GM12872 (cell line): ENCODE data around the gene GBF1.
A peak's percentile ranks its signal among the peaks of the same experiment; 100 is the strongest.

Source experiments
- TF ChIP-seq, protein P1 (sequence below): IDR thresholded peaks from 3 replicates; pipeline ENCODE4 v1.5.1; 2011; ENCODE audit warnings: low read depth, mild to moderate bottlenecking, low read length, moderate library complexity; ENCODE audit not compliant: insufficient read depth

Gene GBF1

DNA sequence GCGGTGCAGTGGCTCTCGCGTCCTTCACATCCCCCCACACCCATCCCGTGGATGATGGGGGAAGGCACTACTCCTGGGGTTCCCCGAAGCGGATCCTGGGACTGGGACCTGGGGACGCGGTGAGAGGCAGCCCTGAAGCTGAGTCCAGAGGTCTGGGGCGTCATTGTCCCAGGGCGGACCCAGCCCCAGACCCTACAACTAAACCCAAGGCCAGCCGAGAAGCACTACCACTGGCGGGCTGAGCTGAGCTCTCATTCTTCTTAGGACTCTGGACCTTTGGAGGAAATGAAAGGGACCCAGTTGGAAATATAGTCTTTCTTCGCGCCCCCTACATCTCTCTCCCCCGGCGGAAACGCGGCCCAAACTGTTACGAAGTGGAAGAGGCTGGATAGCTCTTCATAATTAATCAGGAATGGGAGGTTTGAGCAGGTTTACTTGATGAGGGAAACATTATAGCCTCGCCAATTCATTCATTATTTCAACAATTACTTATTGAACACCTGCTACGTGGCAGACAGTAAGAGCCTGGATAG is 174.9 kb downstream of the GBF1 start:
- TF ChIP-seq, protein P1, sequence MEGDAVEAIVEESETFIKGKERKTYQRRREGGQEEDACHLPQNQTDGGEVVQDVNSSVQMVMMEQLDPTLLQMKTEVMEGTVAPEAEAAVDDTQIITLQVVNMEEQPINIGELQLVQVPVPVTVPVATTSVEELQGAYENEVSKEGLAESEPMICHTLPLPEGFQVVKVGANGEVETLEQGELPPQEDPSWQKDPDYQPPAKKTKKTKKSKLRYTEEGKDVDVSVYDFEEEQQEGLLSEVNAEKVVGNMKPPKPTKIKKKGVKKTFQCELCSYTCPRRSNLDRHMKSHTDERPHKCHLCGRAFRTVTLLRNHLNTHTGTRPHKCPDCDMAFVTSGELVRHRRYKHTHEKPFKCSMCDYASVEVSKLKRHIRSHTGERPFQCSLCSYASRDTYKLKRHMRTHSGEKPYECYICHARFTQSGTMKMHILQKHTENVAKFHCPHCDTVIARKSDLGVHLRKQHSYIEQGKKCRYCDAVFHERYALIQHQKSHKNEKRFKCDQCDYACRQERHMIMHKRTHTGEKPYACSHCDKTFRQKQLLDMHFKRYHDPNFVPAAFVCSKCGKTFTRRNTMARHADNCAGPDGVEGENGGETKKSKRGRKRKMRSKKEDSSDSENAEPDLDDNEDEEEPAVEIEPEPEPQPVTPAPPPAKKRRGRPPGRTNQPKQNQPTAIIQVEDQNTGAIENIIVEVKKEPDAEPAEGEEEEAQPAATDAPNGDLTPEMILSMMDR, result no peak

DNA sequence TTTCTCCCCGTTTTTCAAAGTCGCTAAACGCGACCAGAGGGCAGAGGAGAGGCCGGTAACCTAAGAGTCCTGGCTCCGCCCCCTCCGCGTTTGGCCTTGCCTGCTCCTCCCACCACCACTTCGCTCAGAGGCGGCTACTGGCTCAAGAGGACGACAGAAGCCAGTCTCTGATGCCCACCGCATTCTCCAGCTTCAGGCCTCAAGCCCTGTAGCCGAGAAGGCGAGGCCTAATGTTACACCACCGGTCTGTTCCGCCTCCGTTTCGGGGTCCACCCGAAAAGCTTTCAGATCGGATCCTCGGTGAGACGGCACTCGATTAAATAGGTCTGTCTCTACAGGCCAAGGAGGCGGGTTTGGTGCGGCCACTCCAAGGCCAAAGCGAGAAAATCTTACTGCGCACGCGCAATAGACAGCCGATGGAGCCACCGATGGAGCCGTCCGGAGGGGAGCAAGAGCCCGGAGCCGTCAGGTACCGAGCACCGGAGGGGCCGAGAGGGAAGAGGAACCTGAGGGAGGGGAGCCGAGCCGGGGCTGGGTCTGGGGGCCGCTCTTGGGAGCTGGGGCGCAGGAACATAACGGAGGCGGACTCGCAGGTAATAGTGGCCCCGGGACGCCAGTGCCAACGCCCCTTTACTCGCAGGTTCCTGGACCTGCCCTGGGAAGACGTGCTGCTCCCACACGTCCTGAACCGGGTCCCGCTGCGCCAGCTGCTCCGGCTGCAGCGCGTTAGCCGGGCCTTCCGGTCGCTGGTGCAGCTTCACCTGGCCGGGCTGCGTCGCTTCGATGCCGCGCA is 175.6 kb downstream of the GBF1 start, which contains the start of gene FBXL15:
Gene FBXL15 (plus strand): TSS at position 123 of the 793 bp plus-strand sequence. CDS start 294 bp downstream, at position 417.
- TF ChIP-seq, protein P1, result no peak

DNA sequence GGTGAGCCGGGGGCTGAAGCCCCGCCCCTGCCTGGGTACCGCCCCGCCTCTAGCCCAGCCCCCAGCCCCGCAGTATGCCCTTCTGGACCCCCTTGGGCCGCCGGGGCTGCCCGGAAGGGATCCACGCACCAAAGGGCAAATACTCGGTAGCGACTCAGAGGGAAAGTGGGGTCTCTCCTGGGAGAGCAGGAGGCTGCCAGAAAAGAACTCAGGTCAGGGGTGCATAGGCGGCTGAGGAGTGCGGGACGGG is 176.1 kb downstream of the GBF1 start:
- TF ChIP-seq, protein P1, result no peak

DNA sequence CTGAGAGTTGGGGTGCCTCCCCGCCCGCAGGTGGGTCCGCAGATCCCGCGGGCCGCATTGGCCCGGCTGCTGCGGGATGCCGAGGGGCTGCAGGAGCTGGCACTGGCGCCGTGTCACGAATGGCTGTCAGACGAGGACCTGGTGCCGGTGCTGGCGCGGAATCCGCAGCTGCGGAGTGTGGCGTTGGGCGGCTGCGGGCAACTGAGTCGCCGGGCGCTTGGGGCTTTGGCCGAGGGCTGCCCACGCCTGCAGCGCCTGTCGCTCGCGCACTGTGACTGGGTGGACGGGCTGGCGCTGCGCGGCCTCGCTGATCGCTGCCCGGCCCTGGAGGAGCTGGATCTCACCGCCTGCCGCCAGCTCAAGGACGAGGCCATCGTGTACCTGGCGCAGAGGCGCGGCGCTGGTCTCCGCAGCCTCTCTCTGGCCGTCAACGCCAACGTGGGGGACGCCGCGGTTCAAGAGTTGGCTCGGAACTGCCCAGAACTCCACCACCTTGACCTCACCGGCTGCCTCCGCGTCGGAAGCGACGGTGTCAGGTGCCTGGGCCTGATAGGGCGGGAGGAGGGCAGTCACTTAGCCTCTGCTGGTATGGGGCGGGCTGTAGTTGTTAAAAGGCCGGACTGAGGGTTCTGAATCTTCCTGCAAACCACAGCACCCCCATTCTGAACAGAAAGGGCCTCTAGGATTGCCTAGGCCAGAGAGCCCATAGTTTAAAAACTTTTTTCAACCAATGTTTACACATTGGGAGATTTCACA is 176.6 kb downstream of the GBF1 start:
- TF ChIP-seq, protein P1, result no peak

DNA sequence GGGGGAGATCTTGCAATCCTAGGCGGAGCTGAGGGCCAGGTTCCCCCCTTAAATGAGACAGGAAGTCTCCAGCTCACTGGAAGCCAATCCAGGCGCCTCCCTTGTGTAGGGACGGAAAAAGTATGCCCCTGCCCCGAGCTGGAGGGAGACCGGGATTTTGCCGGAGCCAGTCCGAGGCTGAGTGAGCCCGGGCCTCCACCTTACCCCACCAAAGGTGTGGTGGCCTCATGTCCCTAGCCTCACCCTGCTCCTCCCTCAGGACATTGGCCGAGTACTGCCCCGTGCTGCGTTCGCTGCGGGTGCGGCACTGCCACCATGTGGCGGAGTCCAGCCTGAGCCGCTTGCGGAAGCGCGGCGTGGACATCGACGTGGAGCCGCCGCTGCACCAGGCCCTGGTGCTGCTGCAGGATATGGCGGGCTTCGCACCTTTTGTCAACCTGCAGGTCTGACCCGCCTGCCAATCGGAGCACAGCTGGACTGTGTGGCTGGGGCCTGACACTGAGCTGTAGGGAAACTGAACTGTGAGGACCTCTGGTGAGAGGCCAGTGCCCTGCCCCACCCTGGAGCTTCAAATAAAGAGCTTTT is 177.3 kb downstream of the GBF1 start:
- TF ChIP-seq, protein P1, result peak; percentile 60

DNA sequence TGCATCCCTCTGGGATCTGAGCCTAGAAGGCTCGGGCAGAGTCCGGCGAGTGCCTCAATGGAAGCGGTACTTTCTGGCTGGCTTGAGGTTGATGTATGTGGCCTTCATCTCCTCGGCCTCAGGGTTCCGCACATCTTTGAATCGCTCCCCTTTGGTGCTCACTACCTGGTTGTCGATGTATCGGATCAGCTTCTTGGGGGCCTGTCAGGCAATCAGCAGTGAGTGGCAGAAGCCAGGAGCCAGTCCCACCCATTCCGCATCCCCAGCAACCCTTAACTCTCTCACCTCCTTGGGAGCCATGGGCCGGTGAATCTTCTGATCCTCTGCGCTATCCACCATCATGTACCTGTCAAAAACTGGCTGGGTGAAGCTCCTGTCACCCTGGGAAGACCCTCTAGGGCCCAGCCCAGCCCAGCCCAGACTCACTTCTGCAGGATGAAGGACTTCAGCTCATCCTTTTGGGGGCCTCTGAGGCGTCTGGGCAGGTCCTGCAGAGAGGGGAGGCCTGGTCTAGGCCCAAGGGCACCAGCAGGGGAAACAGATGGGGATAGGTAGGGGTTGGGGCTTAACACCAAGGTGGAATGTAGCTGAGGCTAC is 178.1 kb downstream of the GBF1 start:
- TF ChIP-seq, protein P1, result no peak

DNA sequence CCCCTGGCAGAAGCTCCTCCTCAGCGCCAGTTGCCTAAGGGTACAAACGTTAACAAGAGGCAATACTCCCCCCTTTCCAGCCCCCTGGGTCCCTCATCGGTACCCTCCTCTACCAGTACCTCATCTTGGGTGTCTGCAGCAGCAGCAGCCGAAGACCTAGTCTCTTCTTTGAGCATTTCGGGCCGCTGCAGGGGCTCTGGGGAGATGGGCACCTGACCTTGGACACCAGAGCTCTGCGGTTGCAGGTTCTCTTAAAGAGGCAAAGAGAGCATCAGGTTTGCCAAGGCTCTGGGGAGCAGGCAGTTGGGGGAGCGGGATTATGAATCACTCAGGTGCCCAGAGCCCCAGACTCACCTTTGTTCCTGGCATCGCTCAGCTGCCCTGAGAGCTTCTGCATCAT is 178.8 kb downstream of the GBF1 start:
- TF ChIP-seq, protein P1, result no peak
